Activated effector memory CD4-positive, alpha-beta T cell treated with Interleukin-2 at 50 U/mL for 16 hours (primary cell): ENCODE measurements around the gene SERP2.

ENCODE experiments used
- DNase-seq: peaks from one replicate; pipeline ENCODE4 v3.0.0-alpha.2; 2020

Gene SERP2

DNA sequence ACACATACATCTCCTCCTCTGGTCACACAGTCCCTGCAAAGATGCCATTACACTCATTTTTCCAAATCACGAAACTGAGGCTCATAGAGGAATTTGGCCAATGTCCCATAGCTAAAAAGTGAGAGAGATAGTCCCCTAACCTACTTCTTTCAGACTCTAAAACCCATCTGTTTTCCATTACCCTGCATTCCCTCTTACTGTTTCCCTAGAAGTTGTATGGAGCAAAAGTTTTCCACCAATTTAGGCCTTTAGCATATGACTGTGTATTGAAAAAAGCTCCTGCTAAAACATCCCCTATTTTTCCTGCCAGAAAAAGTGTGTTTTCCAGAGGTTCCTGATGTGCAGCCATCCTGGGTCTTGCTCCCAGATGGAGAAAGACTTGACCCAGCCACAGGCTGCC is 16.3 kb downstream of the SERP2 start:
- no peak for DNase-seq

DNA sequence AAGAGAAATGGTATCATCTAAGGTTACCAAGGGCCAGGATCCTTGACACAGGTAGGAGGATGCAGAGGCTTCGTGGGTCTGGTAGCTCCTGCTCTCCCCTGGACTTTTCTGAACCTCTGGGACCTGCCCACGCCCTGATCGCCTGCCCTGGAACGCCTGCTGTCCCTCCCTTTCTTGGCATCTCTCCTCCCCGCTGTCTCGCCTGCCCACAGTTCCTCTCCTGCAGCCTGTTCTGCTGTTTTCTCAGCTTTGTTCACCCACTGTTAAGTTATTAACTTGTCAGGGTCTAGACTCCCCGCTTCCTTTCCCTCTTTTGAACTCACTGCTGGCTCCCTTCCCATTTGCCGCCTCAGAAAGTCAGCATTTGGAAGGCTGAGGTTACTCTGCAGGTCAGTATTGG is 19.8 kb downstream of the SERP2 start:
- DNase-seq = no peak

DNA sequence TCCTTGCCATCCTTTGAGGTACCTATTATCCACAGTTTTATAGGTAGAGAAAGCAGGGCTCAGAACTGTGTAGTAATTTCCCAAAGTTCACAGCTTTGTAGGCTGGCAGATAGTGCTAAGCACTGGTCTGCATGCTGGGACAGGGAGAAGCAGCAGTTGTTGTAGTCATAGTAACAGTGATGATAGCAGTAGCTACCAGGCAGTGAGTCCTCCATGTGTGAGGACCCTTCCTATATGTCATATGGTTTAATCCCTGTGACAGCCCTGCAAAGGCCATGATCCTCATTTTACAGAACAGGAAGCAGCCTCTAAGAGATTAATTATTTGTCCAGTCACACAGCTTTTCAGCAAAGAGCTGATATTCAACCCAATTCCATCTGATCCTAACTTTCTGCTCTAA is 21.0 kb downstream of the SERP2 start:
- DNase-seq = no peak

- no peak for DNase-seq
Measured at GRCh38 chr13:44395976-44396694, 22.5 kb downstream of the SERP2 start.

DNA sequence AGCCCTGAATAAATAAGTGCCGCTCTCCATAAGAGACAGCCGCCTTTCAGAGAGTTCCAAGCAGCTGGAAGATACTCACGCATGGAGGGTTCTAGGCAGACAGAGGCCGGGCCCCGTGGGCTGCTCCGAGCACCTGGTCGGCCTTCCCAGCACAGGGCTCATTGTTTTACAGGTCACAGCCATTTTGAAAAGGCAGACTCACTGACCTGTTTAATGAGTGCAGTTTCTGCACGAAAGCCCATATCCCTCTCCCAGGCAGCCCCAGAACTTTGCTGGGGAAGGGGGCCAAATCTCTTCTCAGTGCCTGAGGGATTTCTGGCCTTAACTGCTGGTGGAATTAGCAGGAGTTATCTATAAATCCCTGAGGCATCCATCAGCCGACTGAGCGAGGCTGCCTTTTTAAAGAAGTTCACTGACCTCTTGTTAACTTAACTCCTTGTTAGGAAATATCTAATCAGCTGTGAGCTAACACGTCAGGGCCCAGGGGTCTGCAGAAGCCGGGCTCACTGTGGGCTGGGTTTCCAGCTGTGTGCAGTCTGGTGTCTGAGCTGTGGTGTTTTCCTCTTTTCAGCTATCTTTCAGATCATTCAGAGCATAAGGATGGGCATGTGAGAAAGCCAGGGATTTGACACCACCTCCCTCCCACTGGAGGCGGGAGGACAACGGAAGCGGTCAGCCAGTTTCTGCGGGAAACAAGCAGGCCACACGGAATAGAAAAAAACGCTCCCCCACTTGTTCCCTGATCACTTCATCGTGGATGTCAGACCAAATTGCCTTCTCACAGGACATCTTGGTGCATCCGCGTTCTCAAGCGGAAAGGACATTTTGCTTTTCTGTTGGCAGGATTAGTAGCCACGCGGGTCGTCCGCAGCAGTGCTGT is 23.3 kb downstream of the SERP2 start:
- no peak for DNase-seq

GRCh38 chr13:44397766-44398223 is 24.2 kb downstream of the SERP2 start:
- DNase-seq = no peak

DNA sequence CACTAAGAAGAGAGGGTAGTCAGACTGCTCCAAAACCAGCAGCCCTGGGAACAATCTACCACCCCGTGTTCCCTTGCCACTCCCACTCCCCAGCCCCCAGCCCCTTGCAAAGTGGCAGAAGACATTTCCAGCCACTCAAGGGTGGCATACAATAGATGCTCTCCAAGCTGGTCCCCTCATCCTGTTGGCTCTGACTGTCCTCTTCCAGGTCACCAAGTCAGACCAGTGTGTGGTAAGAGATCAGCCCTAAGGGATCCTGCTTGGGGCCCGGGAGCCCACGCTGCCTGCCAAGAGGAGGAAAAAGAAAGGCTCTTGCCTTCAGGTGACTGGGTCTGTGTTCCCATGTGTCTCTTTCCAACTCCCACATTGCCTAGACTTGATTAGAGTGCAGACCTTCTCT is 25.0 kb downstream of the SERP2 start:
- DNase-seq = no peak

DNA sequence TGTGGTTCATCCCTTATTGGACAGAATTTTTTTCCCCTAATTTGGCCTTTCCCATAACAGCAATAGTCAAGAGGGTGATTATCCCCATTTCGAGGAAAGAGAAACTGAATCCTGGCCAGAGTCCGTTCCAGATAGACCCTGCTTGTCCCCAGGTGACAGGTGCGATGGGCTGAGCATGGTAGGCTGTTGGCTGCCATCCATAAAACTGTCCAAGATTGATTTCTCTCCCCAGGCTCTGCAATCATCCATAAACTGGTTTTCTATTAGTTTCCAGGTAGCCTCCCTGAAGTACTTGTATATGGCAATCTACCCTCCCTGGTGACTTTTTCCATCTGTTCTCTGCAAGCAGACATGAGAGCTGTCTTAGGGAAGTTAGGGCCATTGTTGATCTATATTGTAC is 25.4 kb downstream of the SERP2 start:
- DNase-seq = no peak

GRCh38 chr13:44400736-44401135 is 27.1 kb downstream of the SERP2 start:
- no peak for DNase-seq

GRCh38 chr13:44401577-44401976 is 28.0 kb downstream of the SERP2 start:
- DNase-seq = no peak

GRCh38 chr13:44402899-44403445 is 29.3 kb downstream of the SERP2 start:
- DNase-seq = no peak

- DNase-seq = no peak
Measured at GRCh38 chr13:44403461-44404056, 29.9 kb downstream of the SERP2 start.

DNA sequence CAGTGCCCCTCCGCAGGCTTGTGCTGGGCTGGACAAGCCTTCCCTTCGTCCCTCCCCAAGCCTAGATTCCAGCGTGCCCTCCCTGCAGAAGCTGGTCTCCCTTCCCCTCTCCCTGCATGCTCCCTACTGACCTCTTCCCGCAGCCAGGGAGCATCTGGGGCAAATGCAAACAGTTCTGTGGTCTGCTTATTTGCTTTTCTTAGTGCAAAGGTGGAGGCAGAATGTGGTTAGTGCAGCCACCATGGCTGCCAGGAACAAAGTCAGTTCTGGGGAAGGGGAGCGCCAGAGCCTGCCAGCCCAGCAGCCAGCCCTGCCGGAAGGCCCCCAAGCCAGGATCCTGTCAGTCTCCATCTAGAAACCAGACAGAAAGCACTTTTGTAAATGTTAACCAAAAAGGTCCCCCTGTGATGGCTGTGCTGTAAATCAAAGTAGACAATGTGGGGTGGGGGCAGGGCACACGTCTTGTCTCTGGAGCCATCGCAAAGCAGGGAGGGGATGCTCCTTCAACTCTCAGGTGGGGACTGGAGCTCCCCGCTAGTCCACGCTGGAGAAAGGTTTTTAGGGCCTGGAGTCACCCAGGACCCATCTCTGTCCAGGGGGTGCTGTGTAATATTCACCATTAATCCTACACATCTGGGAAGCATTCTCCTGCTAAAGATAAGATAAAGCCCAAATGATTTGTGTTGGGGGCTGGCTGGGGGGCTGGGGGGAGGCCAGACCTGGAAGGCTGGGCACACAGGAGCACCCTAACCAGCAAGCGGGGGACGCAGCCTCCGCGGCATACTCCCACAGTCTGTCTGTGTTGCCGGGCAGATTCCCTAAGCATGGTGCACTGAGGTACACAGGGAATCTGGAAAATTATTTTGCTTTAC is 30.9 kb downstream of the SERP2 start:
- no peak for DNase-seq

DNA sequence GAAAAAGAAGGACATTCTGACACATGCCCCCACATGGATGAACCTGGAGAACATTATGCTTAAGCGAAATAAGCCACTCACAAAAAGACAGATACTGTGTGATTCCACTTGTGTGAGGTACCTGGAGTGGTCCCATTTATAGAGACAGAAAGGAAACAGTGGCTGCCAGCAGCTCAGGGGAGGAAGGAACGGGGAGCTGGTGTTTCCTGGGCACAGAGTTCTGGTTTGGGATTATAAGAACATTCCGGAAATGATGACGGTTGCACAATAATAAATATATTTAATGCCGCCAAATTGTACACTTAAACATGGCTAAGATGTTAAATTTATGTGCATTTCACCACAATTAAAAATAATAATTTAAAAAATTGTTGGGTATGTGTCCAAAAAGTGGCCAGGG is 33.0 kb downstream of the SERP2 start:
- no peak for DNase-seq

DNA sequence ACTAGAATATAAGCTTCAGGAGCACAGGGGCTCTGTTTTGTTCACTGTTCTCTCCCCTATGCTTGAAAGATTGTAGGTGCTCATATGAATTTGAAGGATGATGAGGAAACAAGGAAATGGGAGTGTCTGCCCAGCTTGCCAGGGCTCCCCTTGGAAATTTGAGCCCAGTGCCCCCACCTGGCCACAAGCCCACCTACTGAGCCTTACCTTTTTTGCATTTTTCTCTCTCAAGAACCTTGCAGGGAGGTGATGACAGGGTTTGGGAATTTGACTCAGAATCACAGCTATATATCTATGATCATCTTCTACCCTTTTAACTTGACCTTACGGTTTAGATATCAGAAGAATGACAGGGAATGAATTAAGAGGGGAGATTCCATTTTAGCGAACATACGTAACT is 33.8 kb downstream of the SERP2 start:
- no peak for DNase-seq

GRCh38 chr13:44407891-44408290 is 34.3 kb downstream of the SERP2 start:
- DNase-seq = no peak

GRCh38 chr13:44409595-44409994 is 36.0 kb downstream of the SERP2 start:
- no peak for DNase-seq

DNA sequence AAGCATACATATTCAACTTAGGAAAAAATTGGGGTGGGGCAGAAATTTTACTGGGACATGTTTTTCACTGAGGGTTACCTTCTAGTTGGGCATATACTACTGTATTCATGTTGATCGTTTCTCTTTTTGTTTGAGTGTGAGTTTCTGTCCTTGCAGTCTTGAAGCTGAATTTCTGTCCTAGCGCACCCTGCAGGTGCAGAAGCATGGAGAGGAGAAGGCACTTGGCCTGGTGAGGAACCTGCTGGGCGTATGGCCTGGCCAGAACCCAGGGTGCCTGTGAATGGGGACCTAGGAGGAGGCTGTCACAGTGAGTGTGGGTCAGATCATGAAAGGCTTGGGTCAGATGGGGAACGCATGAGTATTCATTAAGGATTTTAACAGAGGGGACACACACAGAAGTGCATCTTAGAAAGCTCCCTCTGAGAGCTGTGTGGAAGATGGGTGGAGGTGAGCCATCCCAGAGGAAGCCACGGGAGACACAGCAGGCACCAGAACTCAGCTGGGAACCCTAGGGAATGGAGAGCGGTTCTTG is 36.8 kb downstream of the SERP2 start:
- no peak for DNase-seq

- DNase-seq = no peak
Measured at GRCh38 chr13:44411841-44412240, 38.2 kb downstream of the SERP2 start.

GRCh38 chr13:44412346-44412935 is 38.8 kb downstream of the SERP2 start:
- DNase-seq = no peak

GRCh38 chr13:44413095-44413494 is 39.5 kb downstream of the SERP2 start:
- no peak for DNase-seq

DNA sequence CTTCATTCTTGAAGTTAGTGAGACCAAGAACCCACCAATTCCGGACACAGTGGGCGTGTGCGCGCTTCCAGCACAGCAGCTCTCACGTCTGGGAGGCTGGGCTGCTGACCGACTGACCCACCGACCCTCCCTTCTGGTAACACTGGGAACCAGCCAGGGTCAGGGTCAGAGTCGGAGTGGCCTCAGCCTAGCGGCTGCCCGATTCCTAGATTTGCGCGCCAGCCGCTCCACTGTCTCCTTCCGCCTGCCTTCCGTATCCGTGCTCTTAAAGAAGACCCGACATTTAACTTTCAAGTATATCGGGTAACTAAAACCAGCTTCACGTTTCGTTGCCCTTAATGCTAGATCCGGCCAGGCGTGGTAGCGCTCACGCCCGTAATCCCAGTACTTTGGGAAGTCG is 41.1 kb downstream of the SERP2 start:
- DNase-seq = no peak
